Kidney (tissue), 14 donors: ENCODE data around the gene DHRS2. TPM values are rescaled to one million over a fixed set of nuclear protein-coding genes. Genes with fewer than 3 reads are reported as not detected.

Experiments
- DNase-seq, 5 donors: peaks; one replicate each; pipeline ENCODE4 v3.0.0-alpha.2; 2013 to 2020
- FAIRE-seq: peaks from 2 replicates; lab custom pipeline; 2012; peaks lifted over from hg19 to GRCh38; lab: Jason Lieb, UNC
- H3K27ac ChIP-seq, 2 donors: one replicate each; pipeline ENCODE4 v1.7.0; 2013; ENCODE audit warnings: low read depth in 2 of 2, low read length in 2 of 2, inconsistent platforms in 1 of 2
- H3K27me3 ChIP-seq: one replicate; pipeline ENCODE4 v1.7.1; 2013; ENCODE audit warnings: low read length, inconsistent platforms; ENCODE audit not compliant: control insufficient read depth, insufficient read depth
- H3K36me3 ChIP-seq, 3 donors: one replicate each; pipeline versions ENCODE4 v1.7.0 to v1.7.1; 2013; ENCODE audit warnings: low read length in 3 of 3, control low read depth in 1 of 3, inconsistent platforms in 1 of 3; ENCODE audit not compliant: insufficient read depth in 3 of 3, control insufficient read depth in 2 of 3
- H3K4me1 ChIP-seq, 3 donors: one replicate each; pipeline versions ENCODE4 v1.7.0 to v1.7.1; 2013; ENCODE audit warnings: low read length in 3 of 3, inconsistent platforms in 1 of 3, low read depth in 1 of 3; ENCODE audit not compliant: control insufficient read depth in 2 of 3, insufficient read depth in 2 of 3
- H3K4me3 ChIP-seq, 3 donors: one replicate each; pipeline versions ENCODE4 v1.7.0 to v1.8.1; 2013; ENCODE audit warnings: low read length in 3 of 3, control low read depth in 1 of 3, inconsistent platforms in 1 of 3
- H3K9ac ChIP-seq, 3 donors: one replicate each; pipeline versions ENCODE4 v1.7.0 to v1.7.1; 2013; ENCODE audit warnings: low read length in 3 of 3, control low read depth in 1 of 3, inconsistent platforms in 1 of 3
- H3K9me3 ChIP-seq, 3 donors: one replicate each; pipeline versions ENCODE4 v1.7.0 to v1.7.1; 2013; ENCODE audit warnings: low read length in 3 of 3, control low read depth in 1 of 3, inconsistent platforms in 1 of 3; ENCODE audit not compliant: control insufficient read depth in 2 of 3, insufficient read depth in 1 of 3
- intact Hi-C: fragments of 100-400 bp; cut with DNase I; formaldehyde crosslinking; loops from one replicate; pipeline ENCODE4 v1.11.1; 2022
- polyA plus RNA-seq: library from polyadenylated mRNA; stranded (reverse); fragments of 350-450 nt; fragmentation: Illumina TruSeq; extraction: RNeasy Lipid Tissue Mini Kit (QIAGEN cat#74804); gene quantifications from one replicate; pipeline ENCODE4 v1.2.3, GENCODE V29; 2014; ENCODE audit warnings: low read depth, low replicate concordance; ENCODE audit not compliant: insufficient read depth
- total RNA-seq: library from RNA; stranded (reverse); fragmentation: NEBNext Ultra II Directional; extraction: Animal tissue kit (Norgen Biotek cat#: 25700); gene quantifications from one replicate; pipeline ENCODE4 v1.2.1, GENCODE V29; 2021
- TF ChIP-seq, protein P1 (sequence below): IDR thresholded peaks from 3 replicates; pipeline ENCODE4 v1.5.1; 2012; ENCODE audit warnings: mild to moderate bottlenecking, moderate library complexity, borderline replicate concordance; ENCODE audit not compliant: insufficient read depth; ENCODE audit errors: extremely low read depth
- donor health status: control.
- donor health status: control.
- donor health status: control.
- donor health status: control.
- donor health status: control.
- donor health status: DM: yes; HTN: yes; CAD: no.
- donor health status: Normal renal cell carcinoma (clear cell type).

Gene DHRS2
- total and polyA plus RNA-seq, 2 donors from 2014 or later = 0.31 to 2.4 TPM

GRCh38 chr14:23620177-23620702, 15.9 kb upstream of the DHRS2 start:
- H3K9ac ChIP-seq = no peak overlapping the region
- H3K27me3 ChIP-seq = no peaks in the 10 kb centered on the region
- no peak overlapping the region for H3K27ac ChIP-seq
- no peaks in the 10 kb centered on the region for H3K4me1 ChIP-seq
- no peak for DNase-seq
- H3K9me3 ChIP-seq = peaks cover 0 to 7% (median 0%) of the 10 kb centered on the region in 3 donors
- no peak for FAIRE-seq
- H3K4me3 ChIP-seq = no peak overlapping the region
- no peaks in the 10 kb centered on the region for H3K36me3 ChIP-seq
- TF ChIP-seq, protein P1, sequence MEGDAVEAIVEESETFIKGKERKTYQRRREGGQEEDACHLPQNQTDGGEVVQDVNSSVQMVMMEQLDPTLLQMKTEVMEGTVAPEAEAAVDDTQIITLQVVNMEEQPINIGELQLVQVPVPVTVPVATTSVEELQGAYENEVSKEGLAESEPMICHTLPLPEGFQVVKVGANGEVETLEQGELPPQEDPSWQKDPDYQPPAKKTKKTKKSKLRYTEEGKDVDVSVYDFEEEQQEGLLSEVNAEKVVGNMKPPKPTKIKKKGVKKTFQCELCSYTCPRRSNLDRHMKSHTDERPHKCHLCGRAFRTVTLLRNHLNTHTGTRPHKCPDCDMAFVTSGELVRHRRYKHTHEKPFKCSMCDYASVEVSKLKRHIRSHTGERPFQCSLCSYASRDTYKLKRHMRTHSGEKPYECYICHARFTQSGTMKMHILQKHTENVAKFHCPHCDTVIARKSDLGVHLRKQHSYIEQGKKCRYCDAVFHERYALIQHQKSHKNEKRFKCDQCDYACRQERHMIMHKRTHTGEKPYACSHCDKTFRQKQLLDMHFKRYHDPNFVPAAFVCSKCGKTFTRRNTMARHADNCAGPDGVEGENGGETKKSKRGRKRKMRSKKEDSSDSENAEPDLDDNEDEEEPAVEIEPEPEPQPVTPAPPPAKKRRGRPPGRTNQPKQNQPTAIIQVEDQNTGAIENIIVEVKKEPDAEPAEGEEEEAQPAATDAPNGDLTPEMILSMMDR = no peak
- intact Hi-C loops = no loop called here

- intact Hi-C loops = no loop called here
Observed at GRCh38 chr14:23621204-23621931, 14.8 kb upstream of the DHRS2 start.

GRCh38 chr14:23621932-23622730, 14.0 kb upstream of the DHRS2 start:
- DNase-seq (no peak), FAIRE-seq (no peak)
- Histone ChIP-seq H3K9me3 (peaks cover 0 to 7% (median 0%) of the 10 kb centered on the region in 3 donors), H3K9ac (no peak overlapping the region), H3K4me3 (no peak overlapping the region), H3K4me1 (no peaks in the 10 kb centered on the region), H3K27ac (no peak overlapping the region), H3K27me3 (no peaks in the 10 kb centered on the region), H3K36me3 (no peaks in the 10 kb centered on the region)
- TF ChIP-seq, protein P1 = no peak
- intact Hi-C loops = no loop called here

More at GRCh38 chr14:23621204-23621931, 14.8 kb upstream of the DHRS2 start:
- FAIRE-seq (no peak), DNase-seq (no peak)
- TF ChIP-seq, protein P1 = no peak
- Histone ChIP-seq H3K27ac (no peak overlapping the region), H3K4me1 (no peaks in the 10 kb centered on the region), H3K9me3 (peaks cover 0 to 7% (median 0%) of the 10 kb centered on the region in 3 donors), H3K4me3 (no peak overlapping the region), H3K36me3 (no peaks in the 10 kb centered on the region), H3K27me3 (no peaks in the 10 kb centered on the region), H3K9ac (no peak overlapping the region)
